T-cell (primary cell): ENCODE results near the gene PACS2. TPM values are rescaled to one million over a fixed set of nuclear protein-coding genes. Genes with fewer than 3 reads are reported as not detected.

ENCODE experiments used
- ATAC-seq, 4 experiments: fragments of 200-7000 bp in 3 of 4; fragments of 150-1000 bp in 1 of 4; cut with Tn5 transposase; replicated peaks in 1 of 4; 1 replicate in 3 of 4; 2 replicates in 1 of 4; pipeline ENCODE4 v1.10.0; 2021; ENCODE audit warnings: moderate library complexity in 3 of 4, mild to moderate bottlenecking in 2 of 4, moderate number of reproducible peaks in 1 of 4
- CTCF ChIA-PET, 2 donors: fragments of 300-600 bp; sonication (Branson Sonifier 250); formaldehyde crosslinking; loops; one replicate each; lab custom pipeline; 2022; ENCODE audit warnings: antibody characterized with exemption in 2 of 2; lab: Charles Lee
- POLR2A ChIA-PET, 2 donors: fragments of 300-600 bp; sonication (Branson Sonifier 250); formaldehyde crosslinking; loops; one replicate each; lab custom pipeline; 2022; ENCODE audit warnings: antibody characterized with exemption in 2 of 2; lab: Charles Lee
- DNase-seq, 35 experiments: peaks; one replicate each; pipeline versions ENCODE4 v3.0.0 to v3.0.0-alpha.2; 2013 to 2023
- H3K27ac ChIP-seq: one replicate; pipeline ENCODE4 v1.5.1; 2013; ENCODE audit warnings: low read length
- H3K27me3 ChIP-seq, 2 experiments: replicated peaks in 1 of 2; 1 replicate in 1 of 2; 2 replicates in 1 of 2; pipeline versions ENCODE4 v1.6.1 to v1.7.0; 2013; ENCODE audit warnings: low read length in 1 of 2, mixed read lengths in 1 of 2; ENCODE audit not compliant: control insufficient read depth in 2 of 2, insufficient read depth in 2 of 2; ENCODE audit errors: extremely low read depth in 1 of 2
- H3K36me3 ChIP-seq, 2 donors: 1 replicate in 1 of 2; 2 replicates in 1 of 2; pipeline versions ENCODE4 v1.6.1 to v1.7.0; 2013; ENCODE audit warnings: low read length in 1 of 2; ENCODE audit not compliant: control insufficient read depth in 2 of 2, insufficient read depth in 1 of 2; ENCODE audit errors: extremely low read depth in 1 of 2
- H3K4me1 ChIP-seq, 2 experiments: 1 replicate in 1 of 2; 2 replicates in 1 of 2; pipeline versions ENCODE4 v1.6.1 to v1.7.0; 2013; ENCODE audit warnings: low read length in 2 of 2, mixed read lengths in 1 of 2; ENCODE audit not compliant: insufficient read depth in 2 of 2, control insufficient read depth in 1 of 2; ENCODE audit errors: extremely low read depth in 1 of 2
- H3K4me3 ChIP-seq, 2 donors: 1 replicate in 1 of 2; 2 replicates in 1 of 2; pipeline versions ENCODE4 v1.5.1 to v1.7.0; 2013; ENCODE audit warnings: mild to moderate bottlenecking in 2 of 2, low read length in 1 of 2, moderate library complexity in 1 of 2; ENCODE audit not compliant: control insufficient read depth in 1 of 2; ENCODE audit errors: extremely low read depth in 1 of 2
- H3K9me3 ChIP-seq: 2 replicates; pipeline ENCODE4 v1.7.0; 2013
- H3K27ac Mint-ChIP-seq, 2 donors: one replicate each; pipeline ENCODE4 v1.8.0; 2020 to 2021; ENCODE audit warnings: mild to moderate bottlenecking in 2 of 2, mixed read lengths in 2 of 2
- H3K27me3 Mint-ChIP-seq, 2 donors: one replicate each; pipeline ENCODE4 v1.8.0; 2021 to 2022; ENCODE audit warnings: mixed read lengths in 2 of 2
- H3K36me3 Mint-ChIP-seq: one replicate; pipeline ENCODE4 v1.8.0; 2021; ENCODE audit warnings: mixed read lengths
- H3K4me1 Mint-ChIP-seq, 3 donors: one replicate each; pipeline ENCODE4 v1.8.0; 2020 to 2022; ENCODE audit warnings: mixed read lengths in 3 of 3, mild to moderate bottlenecking in 1 of 3
- H3K4me3 Mint-ChIP-seq, 3 donors: one replicate each; pipeline ENCODE4 v1.8.0; 2020 to 2022; ENCODE audit warnings: mild to moderate bottlenecking in 3 of 3, mixed read lengths in 3 of 3, moderate library complexity in 3 of 3
- H3K9me3 Mint-ChIP-seq, 3 donors: one replicate each; pipeline ENCODE4 v1.8.0; 2020 to 2022; ENCODE audit warnings: mixed read lengths in 3 of 3
- WGBS: methylation state at CpG from one replicate; pipeline ENCODE4 v1.1.5; 2013; ENCODE audit warnings: missing lambda C conversion rate; ENCODE audit not compliant: insufficient coverage; 5-methylcytosine and 5-hydroxymethylcytosine counted together
- total RNA-seq, 35 experiments: library from RNA in 6 of 35; stranded (reverse) in 6 of 35; fragments of 120-200 nt in 1 of 35; gene quantifications; one replicate each; pipeline versions ENCODE4 v1.2.1 to v1.2.4 and lab custom pipeline; 2013 to 2026

Gene PACS2
- total RNA-seq, 5 donors from 2014 or later (not counting 1 experiment from before 2014, with no cell fraction given): 70.9 to 86.9 (median 78.0) TPM

DNA sequence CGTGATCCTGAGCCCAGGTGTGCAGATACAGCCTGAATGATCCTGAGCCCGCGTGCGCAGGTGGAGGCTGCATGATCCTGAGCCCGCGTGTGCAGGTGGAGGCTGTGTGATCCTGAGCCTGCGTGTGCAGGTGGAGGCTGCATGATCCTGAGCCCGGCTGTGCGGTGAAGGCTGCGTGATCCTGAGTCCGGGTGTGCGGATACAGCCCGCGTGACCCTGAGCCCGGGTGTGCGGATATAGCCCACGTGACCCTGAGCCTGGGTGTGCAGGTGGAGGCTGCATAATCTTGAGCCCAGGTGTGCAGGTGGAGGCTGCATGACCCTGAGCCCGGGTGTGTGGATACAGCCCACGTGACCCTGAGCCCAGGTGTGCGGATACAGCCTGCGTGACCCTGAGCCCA is 34.0 kb upstream of the PACS2 start:
- H3K4me1 ChIP-seq: peaks cover 0 to 29% of the 10 kb centered on the region in 2 experiments
- Mint-ChIP-seq H3K36me3 (peaks cover 10% of the 10 kb centered on the region), H3K4me1 (peaks cover 33 to 39% (median 37%) of the 10 kb centered on the region in 3 donors), H3K27me3 (no peaks in the 10 kb centered on the region), H3K27ac (no peak overlapping the region), H3K4me3 (no peak overlapping the region), H3K9me3 (no peaks in the 10 kb centered on the region)
- WGBS: 94% methylated on average over 21 of the region's 21 CpGs
- ATAC-seq (no peak), DNase-seq (no peak)
- no peaks in the 10 kb centered on the region for H3K27me3 ChIP-seq
- ChIA-PET POLR2A (no interaction called here), CTCF (no interaction called here)
- H3K4me3 ChIP-seq: no peak overlapping the region
- no peak overlapping the region for H3K27ac ChIP-seq
- H3K9me3 ChIP-seq: no peaks in the 10 kb centered on the region
- H3K36me3 ChIP-seq: peaks cover 7 to 8% of the 10 kb centered on the region in 2 donors

DNA sequence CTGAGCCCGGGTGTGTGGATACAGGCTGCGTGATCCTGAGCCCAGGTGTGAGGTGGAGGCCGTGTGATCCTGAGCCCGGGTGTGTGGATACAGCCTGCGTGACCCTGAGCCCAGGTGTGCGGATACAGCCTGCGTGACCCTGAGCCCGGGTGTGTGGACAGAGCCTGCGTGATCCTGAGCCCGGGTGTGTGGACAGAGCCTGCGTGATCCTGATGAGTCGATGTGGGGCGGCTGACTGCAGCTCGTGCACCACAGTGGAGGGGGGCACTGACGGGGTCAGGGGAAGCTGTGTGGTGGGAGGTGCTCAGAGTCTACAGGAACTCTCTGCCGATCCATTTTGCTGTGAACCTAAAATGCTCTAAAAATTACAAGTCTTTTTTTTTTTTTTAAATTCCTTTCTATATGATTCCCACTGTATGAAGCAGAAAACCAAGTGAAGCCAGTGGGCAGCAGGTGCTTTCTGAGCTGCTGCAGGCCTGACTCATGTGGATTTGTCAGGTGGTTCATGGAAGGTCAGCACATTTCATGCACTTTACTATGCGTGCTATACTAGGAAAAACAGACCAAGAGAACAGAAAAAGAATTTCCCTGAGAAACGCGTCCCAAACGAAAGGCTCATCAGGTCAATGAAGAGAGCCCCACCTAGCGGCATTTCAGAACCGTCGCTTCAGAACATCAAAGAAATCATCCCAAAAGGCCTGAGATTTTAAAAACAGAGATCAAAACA is 33.0 kb upstream of the PACS2 start:
- Histone ChIP-seq H3K27ac (no peak overlapping the region), H3K27me3 (no peaks in the 10 kb centered on the region), H3K36me3 (peaks cover 7 to 8% of the 10 kb centered on the region in 2 donors), H3K4me1 (peaks cover 0 to 27% of the 10 kb centered on the region in 2 experiments), H3K9me3 (no peaks in the 10 kb centered on the region), H3K4me3 (no peak overlapping the region)
- Mint-ChIP-seq H3K4me1 (peaks cover 36 to 43% (median 40%) of the 10 kb centered on the region in 3 donors), H3K27ac (no peak overlapping the region), H3K36me3 (peaks cover 13% of the 10 kb centered on the region), H3K4me3 (no peak overlapping the region), H3K9me3 (no peaks in the 10 kb centered on the region), H3K27me3 (no peaks in the 10 kb centered on the region)
- DNase-seq (peak in 3 of 35 experiments; percentile 15 to 63 (median 20)), ATAC-seq (no peak)
- ChIA-PET CTCF (interaction anchor here in 1 of 2 donors (0.7 kb wide), 1 partner anchor 11 kb away, joined by 4 read pairs; no protein-coding TSS in a partner anchor), POLR2A (interaction anchor here in 1 of 2 donors (0.8 kb wide), 1 partner anchor 27 kb away, joined by 5 read pairs; no protein-coding TSS in a partner anchor)
- WGBS: 73% methylated on average over 21 of the region's 23 CpGs

DNA sequence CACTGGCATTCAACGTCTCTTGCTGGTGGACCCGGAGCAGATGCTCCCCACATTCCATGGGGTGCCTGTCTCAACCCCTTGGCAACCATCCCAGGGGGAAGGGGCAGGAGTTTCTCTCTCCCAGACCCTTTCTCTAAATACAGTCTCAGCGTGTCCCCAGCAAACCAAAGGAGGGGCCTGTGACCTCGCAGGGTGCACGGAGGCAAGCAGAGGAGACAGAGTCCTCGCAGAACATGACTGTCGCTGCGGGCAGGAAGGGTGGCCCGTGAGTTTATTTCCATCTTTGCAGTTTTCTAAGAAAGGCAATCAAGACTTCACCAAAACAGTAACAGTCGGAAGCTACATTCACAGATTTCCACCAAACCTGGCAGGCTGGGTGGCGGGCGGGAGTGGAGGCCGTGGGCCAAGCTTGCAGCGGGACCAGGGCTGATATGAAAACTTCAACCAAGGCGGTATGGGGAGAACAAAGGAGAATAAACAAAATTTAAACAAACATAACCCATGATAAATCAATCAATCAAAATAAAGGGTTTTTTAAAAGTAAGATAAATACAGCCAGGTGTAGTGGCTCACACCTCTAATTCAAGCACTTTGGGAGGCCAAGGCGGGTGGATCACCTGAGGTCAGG is 32.3 kb upstream of the PACS2 start:
- Mint-ChIP-seq H3K4me1 (peaks cover 39 to 46% (median 42%) of the 10 kb centered on the region in 3 donors), H3K27ac (no peak overlapping the region), H3K4me3 (no peak overlapping the region), H3K27me3 (no peaks in the 10 kb centered on the region), H3K9me3 (no peaks in the 10 kb centered on the region), H3K36me3 (peaks cover 13% of the 10 kb centered on the region)
- H3K4me3 ChIP-seq: no peak overlapping the region
- WGBS: 80% methylated on average over 10 of the region's 16 CpGs
- ChIA-PET CTCF (interaction anchor here in 1 of 2 donors (0.7 kb wide), 1 partner anchor 12 kb away, joined by 4 read pairs; no protein-coding TSS in a partner anchor), POLR2A (interaction anchor here in 1 of 2 donors (0.8 kb wide), 1 partner anchor 26 kb away, joined by 5 read pairs; no protein-coding TSS in a partner anchor)
- no peaks in the 10 kb centered on the region for H3K27me3 ChIP-seq
- DNase-seq (no peak), ATAC-seq (no peak)
- no peak overlapping the region for H3K27ac ChIP-seq
- peaks cover 0 to 27% of the 10 kb centered on the region in 2 experiments for H3K4me1 ChIP-seq
- peaks cover 7 to 8% of the 10 kb centered on the region in 2 donors for H3K36me3 ChIP-seq
- no peaks in the 10 kb centered on the region for H3K9me3 ChIP-seq

DNA sequence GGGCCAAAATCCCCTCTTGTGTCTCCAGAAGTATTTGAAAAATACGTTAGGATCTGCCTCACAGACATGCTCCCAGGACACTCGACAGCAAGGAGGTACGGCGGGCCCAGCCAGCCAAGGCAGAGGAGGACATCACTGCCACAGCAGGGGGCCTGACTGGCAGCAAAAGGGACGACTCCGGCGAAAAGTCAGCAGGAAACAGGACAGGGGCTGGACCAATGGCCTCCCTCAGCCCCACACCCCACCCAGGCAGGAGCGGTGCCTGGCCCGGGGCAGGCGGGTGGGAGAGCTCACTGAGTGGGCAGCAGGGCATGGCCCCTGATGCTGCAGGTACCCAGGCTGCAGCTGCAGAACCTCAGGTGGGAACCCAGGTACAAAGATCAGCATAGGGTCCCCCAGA is 31.5 kb upstream of the PACS2 start:
- ChIA-PET CTCF (no interaction called here), POLR2A (no interaction called here)
- H3K27ac ChIP-seq: no peak overlapping the region
- peaks cover 7 to 8% of the 10 kb centered on the region in 2 donors for H3K36me3 ChIP-seq
- over 99% methylated on average over 10 of the region's 10 CpGs for WGBS
- no peak overlapping the region for H3K4me3 ChIP-seq
- Mint-ChIP-seq H3K4me3 (no peak overlapping the region), H3K9me3 (no peaks in the 10 kb centered on the region), H3K36me3 (peaks cover 13% of the 10 kb centered on the region), H3K27ac (no peak overlapping the region), H3K4me1 (peaks cover 44 to 47% (median 44%) of the 10 kb centered on the region in 3 donors), H3K27me3 (no peaks in the 10 kb centered on the region)
- no peak for ATAC-seq
- no peak for DNase-seq
- no peaks in the 10 kb centered on the region for H3K27me3 ChIP-seq
- H3K4me1 ChIP-seq: peaks cover 0 to 27% of the 10 kb centered on the region in 2 experiments
- H3K9me3 ChIP-seq: no peaks in the 10 kb centered on the region

DNA sequence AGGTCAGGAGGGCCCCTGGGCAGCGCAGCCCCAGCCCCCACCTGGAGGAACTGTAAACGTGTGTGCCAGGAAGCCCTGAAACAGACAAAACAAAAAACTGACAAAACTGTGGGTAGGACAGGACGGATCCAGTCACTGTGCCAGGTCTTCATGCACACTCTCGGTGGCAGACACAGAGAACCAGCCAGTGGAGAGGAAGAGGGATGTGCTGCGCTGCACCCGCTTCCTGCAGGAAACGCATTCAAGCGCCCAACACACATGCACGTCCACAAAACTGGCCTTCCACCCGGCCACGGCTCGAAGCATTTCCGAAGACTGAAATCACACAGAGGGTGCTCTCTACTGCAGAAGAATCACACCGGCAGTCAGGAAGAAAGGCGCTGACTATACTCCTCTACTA is 30.6 kb upstream of the PACS2 start:
- DNase-seq: peak in 1 of 35 experiments; percentile 10
- CTCF ChIA-PET: no interaction called here
- Mint-ChIP-seq H3K4me3 (peak overlapping the region in 1 of 3 donors; percentile 62), H3K9me3 (no peaks in the 10 kb centered on the region), H3K27me3 (no peaks in the 10 kb centered on the region), H3K36me3 (peaks cover 13% of the 10 kb centered on the region), H3K27ac (peak overlapping the region; percentile 31 to 53), H3K4me1 (peaks cover 44 to 45% (median 44%) of the 10 kb centered on the region in 3 donors)
- Histone ChIP-seq H3K9me3 (no peaks in the 10 kb centered on the region), H3K27me3 (no peaks in the 10 kb centered on the region), H3K4me1 (peaks cover 0 to 27% of the 10 kb centered on the region in 2 experiments), H3K36me3 (peaks cover 7 to 8% of the 10 kb centered on the region in 2 donors), H3K4me3 (no peak overlapping the region), H3K27ac (no peak overlapping the region)
- peak; percentile 55 to 73 (median 66) for ATAC-seq
- 46% methylated on average over 9 of the region's 15 CpGs for WGBS
- POLR2A ChIA-PET: no interaction called here

DNA sequence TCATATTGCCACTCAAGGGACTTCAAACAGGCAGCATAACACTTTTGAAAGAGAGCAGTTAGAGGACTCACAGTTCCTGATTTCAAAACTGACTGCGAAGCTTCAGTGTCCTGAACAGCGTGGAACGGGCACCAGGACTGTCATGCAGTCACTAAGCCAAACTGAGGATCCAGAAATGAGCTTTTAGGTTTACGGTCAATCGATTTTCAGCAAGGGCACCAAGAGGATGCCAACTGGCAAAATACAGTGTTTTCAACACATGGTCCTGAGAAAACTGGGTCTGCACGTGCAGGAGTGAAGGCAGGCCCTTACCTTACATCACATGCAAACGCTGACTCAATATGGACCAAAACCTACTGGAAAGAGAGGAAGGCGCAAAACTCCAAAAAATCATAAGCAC is 29.4 kb upstream of the PACS2 start:
- DNase-seq (no peak), ATAC-seq (no peak)
- ChIA-PET CTCF (no interaction called here), POLR2A (no interaction called here)
- Mint-ChIP-seq H3K27me3 (no peaks in the 10 kb centered on the region), H3K4me3 (no peak overlapping the region), H3K9me3 (no peaks in the 10 kb centered on the region), H3K36me3 (peaks cover 13% of the 10 kb centered on the region), H3K4me1 (peaks cover 41 to 44% (median 42%) of the 10 kb centered on the region in 3 donors), H3K27ac (no peak overlapping the region)
- no peaks in the 10 kb centered on the region for H3K9me3 ChIP-seq
- peaks cover 3 to 8% of the 10 kb centered on the region in 2 donors for H3K36me3 ChIP-seq
- WGBS: 93% methylated on average over 6 of the region's 8 CpGs
- no peak overlapping the region for H3K27ac ChIP-seq
- no peaks in the 10 kb centered on the region for H3K27me3 ChIP-seq
- H3K4me1 ChIP-seq: peaks cover 0 to 29% of the 10 kb centered on the region in 2 experiments
- no peak overlapping the region for H3K4me3 ChIP-seq
